Measurements from ENCODE around the gene NAP1L1.
A peak's percentile ranks its signal among the peaks of the same experiment; 100 is the strongest.

Gene NAP1L1

DNA sequence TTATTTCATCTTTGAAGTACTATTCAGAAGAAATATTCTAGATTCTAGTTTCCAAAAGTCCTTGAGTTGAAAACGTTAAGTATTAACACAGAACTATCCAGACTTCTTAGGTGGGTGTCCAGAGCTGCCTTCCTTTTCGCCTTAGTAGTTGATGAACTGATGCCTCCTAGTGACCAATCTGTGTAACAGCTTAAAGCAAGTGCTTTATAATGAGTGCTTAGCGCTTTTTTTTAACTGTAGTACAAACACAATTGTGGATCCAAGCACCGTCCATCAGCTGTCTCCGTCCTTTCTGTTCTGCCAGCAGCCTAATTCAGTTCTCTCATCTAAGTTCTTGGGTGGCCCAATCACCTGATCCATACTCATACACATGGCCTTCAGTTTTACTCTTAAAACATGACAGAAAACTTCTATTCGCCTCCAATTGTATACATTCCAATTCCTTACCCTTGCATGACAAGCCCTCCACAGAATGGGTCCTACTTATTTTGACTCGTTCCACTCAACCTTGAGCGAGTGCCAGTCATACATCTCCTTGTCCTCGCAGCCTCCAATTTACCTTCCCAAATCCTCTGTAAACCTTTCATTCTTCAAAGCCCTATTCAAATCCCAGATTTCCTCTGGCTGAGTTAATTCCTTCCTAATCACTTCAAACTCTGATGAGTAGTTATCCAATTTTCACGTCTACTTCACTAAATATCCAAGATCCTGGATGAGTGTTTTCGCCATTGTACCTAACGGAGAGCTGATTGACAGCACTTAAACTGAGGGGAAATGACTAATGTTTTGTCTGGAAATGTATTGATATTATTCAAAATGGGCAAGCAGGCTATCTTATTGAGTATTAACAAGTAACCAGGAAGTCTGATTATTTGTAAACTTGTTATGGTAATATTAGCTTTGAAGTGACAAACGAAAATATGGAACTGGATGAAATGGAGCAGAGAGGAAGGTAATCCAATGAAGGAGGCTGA lies 47.1 kb downstream of the NAP1L1 start:
- peak in 3 of 5 experiments; percentile 17 to 79 (median 51) for DNase-seq

- no peak for DNase-seq
Measured at GRCh38 chr12:76035045-76035444, 49.4 kb downstream of the NAP1L1 start.

- no peak for DNase-seq
Measured at GRCh38 chr12:76033081-76034011, 51.1 kb downstream of the NAP1L1 start.

DNA sequence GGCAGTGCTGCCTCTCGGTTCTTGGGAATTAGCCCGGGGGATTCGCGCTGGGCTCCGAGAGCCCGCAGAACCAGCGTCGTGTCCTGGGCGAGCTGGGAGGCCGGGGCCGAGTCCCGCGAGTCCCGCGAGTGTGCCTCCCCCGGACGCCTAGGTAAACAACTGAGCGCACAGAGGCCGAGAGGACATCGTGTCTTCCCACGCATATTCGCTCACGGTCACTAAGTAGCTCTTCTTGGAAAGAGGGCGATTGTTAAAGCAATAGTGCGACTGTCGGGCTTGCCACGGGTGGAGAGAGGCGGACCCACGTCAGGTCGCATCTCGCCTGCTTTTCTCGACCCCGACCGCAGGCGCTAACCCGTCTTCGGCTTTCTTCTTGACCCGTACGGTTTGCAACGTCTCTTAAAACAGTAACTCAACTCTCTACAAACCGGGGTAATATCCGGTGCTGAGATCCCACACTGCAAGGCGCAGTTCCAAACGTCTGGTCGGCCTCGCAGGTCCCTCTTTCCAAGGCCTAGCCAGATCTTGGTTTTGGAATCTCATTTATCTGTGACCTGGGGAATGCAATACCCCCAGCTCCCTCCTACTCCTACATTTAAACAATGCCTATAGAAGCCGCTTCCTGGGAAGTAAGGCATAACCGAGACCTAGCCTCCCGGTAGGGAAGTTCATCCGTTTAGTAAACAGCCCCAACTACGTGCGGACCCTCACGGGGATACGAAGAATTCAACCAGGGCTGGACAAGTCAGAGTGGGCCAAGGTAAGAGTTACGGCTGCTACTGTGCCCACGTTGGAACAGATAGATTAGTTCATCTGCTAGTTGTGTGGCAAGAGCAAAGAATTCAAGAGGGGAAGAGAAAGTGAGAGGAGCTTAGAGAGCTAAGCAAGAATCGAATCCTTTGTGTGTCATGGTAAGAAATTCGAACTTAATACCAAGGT lies 52.2 kb downstream of the NAP1L1 start:
- peak in 2 of 5 experiments; percentile 34 to 51 for DNase-seq

GRCh38 chr12:76031414-76032042 lies 53.0 kb downstream of the NAP1L1 start, which contains the start of gene PHLDA1:
PHLDA1 (minus strand) TSS chr12:76031776.
- DNase-seq, result peak; percentile 82 to 93 (median 91)

DNA sequence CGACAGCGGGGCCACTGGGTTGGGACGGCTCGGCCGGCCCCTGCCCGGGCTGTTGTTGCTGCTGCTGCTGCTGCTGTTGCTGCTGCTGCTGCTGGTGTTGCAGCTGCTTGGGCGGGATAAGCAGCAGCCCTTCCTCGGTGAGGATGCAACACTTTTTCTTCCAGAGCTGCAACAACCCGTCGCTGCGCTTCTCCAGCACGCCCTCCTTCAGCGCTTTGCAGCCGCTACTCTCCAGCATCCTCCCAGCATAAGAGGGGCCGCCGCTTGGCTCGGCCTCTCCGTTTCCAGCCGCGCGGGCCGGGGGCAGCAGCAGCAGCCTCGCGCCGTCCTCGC lies 53.4 kb downstream of the NAP1L1 start:
- DNase-seq, result no peak

DNA sequence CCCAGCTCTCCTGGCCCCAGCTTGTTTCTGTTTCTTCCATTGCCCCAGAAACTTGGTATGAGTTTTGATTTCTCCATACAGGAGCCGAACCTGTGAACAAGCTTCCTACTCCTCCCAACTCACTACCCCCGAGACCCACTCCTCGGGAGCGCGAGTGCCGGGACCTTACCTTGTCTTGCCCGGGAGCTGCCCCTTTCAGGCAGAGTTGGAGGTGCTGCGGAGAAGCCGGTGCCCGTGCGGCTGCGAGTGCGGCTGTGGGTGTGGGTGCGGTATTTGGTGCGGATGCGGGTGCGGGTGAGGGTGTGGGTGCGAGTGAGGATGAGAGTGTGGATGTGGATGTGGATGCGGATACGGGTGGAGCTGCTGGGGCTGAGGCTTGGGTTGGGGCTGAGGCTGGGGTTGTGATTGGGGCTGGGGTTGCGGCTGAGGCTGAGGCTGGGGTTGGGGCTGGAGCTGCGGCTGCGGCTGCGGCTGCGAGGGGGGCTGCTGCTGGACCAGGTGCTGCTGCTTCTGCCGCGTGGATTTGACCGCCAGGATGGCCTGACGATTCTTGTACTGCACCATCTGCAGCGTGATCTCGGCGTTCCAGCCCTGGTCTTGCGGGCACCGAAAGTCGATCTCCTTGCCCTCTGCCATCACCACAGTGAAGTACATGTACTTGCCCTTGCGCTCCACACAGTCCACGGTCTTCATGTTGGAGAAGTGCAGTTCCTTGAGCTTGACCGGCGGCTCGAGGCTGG lies 54.0 kb downstream of the NAP1L1 start:
- peak; percentile 14 to 89 (median 41) for DNase-seq

GRCh38 chr12:76029982-76030340 lies 54.5 kb downstream of the NAP1L1 start:
- DNase-seq, result peak in 2 of 5 experiments; percentile 2 to 6

DNA sequence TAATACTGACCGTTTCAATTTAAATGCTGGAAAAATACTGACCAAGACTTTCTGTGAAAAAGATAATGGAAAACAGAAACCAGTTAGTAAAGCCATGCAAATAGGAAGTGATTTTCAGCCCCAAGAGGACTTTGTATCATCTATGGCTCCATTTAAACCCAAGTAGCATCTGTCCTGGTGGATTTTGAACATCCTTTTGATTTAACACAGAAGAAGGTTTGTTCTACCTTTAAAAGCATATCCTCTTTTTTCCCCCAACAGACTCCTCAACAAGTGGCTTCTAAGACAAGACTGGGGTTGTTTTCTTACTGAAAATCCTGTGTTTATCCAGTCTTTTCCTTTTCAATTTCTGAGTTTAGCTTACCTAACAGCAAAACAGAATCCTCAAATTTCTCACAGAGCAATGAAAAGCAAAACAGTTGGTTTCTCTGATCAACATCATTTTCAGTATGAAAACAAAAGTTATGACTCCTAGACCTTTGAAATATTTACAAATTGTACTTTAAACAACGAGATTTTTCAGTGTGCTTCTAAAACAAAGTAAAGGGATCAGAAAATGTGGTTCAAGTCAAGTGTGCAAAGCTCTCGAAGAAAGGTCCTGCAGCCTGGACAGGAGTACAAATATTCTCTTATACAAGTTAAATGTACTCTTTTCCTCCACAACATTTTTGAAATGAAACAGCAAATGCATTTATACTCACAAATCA lies 55.8 kb downstream of the NAP1L1 start:
- DNase-seq, result peak in 1 of 5 experiments; percentile 2

GRCh38 chr12:76026643-76027063 lies 57.8 kb downstream of the NAP1L1 start:
- DNase-seq, result no peak

GRCh38 chr12:76025601-76026575 lies 58.6 kb downstream of the NAP1L1 start:
- no peak for DNase-seq

DNA sequence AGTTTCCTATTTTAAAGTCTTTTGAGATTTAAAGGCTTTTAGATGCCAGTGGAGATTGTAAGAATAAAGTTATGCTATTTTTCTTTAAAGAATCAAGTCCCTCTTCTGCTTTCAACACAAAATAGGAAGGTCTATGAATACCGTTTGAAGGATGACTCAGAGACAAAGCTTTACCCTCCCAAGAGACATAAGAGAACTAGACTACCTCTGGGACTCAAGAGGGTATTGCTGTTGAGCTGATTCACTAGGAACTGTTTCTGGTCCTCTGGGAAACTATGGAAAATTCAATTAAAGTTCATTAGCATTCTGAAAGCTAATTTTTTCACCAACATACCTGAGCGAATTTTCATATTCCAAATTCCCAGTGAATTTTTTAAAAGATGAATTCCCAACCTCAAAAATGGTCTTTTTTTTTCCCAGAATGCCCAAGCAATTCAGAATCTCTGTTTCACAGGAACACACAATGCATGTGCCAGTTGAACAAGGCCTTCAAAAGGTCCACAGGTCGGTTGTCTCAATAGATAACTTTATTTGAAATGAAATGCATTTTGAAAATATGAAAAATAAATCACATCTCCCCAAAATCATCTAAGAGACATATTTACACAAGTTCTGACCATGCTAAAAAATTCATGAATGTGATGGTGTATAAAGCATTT lies 59.4 kb downstream of the NAP1L1 start:
- no peak for DNase-seq

DNA sequence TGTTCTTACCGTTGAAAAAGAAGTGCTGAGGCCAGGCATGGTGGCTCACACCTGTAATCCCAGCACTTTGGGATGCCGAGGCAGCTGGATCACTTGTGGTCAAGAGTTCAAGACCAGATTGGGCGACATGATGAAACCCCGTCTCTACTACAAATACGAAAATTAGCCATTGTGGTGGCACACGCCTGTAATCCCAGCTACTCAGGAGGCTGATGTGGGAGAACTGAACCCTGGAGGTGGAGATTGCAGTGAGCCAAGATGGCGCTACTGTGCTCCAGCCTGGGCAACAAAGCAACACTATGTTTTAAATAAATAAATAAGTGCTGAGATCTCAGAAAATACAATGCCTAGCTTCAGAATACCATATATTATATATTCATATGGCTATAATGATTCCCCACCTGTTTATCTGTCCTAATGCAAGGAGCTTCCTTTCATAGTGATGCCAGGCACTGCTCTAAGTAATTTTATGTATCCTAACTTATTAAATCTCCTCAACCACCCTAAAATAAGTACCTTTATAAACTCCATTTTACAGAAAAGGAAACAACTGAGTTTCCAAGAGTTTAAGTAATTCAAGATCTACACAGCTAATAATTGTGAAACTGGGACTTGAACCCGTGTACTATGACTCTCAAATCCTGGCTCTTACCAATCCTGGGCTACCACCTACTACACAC lies 60.2 kb downstream of the NAP1L1 start:
- no peak for DNase-seq

GRCh38 chr12:76023069-76023690 lies 61.3 kb downstream of the NAP1L1 start:
- no peak for DNase-seq

GRCh38 chr12:76022506-76022905 lies 62.0 kb downstream of the NAP1L1 start:
- DNase-seq, result no peak

DNA sequence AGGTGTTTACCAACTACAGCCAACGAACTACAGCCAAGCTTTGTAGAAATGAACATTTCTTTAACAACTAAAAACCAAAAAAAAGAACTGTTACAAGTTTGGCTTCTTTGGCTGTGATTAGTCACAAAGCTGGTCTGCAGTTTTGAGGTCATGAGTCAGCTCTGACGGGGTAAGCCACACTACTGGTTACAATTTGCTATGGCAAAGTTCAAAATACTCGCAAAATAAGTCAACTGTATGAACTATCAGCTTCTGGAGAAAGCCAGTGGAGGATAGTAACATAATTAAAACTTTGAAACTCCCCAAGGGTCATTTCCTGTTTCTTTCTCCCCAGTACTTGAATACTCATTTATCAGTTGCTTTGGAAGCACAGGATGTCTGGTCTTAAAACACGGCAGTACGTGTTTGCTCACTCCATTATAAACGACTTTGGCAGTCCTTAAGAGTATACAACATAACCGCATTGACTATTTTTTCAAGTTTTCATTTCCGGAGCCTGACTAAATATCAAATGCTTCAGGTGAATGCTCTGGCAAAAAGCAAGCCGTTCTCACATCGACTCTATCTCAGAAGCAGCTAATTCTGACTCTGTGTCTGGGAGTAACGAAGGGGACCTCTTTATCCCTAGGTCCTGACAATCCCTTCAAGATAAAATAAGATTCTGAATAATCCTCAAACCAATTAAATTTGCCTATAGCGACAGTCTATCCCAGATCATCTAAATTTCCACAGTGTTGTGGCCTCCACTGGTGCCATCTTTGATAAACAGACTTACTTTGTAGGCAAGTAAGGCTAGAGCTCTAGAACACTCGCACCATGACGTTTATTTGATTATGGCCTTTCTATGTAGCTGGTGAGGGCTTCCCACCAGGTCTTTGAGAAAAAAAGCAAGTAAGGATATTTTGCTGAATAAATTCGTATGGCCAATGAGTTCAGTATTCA lies 63.5 kb downstream of the NAP1L1 start:
- DNase-seq, result peak in 4 of 5 experiments; percentile 27 to 96 (median 62)

All from T-helper 2 cell (primary cell).